ENCODE results near the gene PCLO.

DNA sequence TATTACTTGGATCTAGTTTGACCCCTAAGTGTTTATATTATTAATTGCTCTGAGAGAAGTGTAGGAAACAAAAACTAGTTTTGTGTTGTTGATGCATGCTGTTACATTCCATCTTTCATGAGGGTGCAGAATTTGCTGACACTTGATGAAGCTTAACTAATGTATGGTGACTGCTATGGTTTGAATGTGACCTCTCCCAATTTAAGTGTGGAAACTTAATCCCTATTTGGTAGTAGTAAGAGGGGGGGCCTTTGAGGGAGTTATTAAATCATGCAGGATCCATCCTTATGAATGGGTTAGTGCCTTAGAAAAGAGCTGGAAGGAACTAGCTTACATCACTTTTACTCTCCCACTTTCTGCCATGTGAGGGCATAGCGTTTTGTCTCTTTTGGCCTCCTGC is 142.5 kb downstream of the PCLO start:
- TF ChIP-seq, protein P1, sequence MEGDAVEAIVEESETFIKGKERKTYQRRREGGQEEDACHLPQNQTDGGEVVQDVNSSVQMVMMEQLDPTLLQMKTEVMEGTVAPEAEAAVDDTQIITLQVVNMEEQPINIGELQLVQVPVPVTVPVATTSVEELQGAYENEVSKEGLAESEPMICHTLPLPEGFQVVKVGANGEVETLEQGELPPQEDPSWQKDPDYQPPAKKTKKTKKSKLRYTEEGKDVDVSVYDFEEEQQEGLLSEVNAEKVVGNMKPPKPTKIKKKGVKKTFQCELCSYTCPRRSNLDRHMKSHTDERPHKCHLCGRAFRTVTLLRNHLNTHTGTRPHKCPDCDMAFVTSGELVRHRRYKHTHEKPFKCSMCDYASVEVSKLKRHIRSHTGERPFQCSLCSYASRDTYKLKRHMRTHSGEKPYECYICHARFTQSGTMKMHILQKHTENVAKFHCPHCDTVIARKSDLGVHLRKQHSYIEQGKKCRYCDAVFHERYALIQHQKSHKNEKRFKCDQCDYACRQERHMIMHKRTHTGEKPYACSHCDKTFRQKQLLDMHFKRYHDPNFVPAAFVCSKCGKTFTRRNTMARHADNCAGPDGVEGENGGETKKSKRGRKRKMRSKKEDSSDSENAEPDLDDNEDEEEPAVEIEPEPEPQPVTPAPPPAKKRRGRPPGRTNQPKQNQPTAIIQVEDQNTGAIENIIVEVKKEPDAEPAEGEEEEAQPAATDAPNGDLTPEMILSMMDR (IDR thresholded peaks at IDR 0.05): no peak
- no peak for TF ChIP-seq ZFX (IDR thresholded peaks at IDR 0.05; ENCODE audit: borderline replicate concordance)
